OCI-LY1 (cell line): ENCODE results near the gene LRRC32.
A peak's percentile ranks its signal among the peaks of the same experiment; 100 is the strongest.

Experiments used
- H2AFZ ChIP-seq: fragments of 200-600 bp; sonication (generic), shearing (Covaris generic); 2 replicates; pipeline ENCODE4 v1.6.0; 2014; ENCODE audit warnings: antibody characterized with exemption, mild to moderate bottlenecking, low read length
- H3F3A ChIP-seq: fragments of 200-600 bp; sonication (generic), shearing (Covaris generic); 2 replicates; pipeline ENCODE4 v1.6.0; 2014; ENCODE audit warnings: mild to moderate bottlenecking, antibody characterized with exemption, low read length, moderate library complexity; ENCODE audit not compliant: insufficient read depth
- H3K27ac ChIP-seq: fragments of 200-600 bp; sonication (generic); 2 replicates; pipeline ENCODE4 v1.5.1; 2014; ENCODE audit warnings: low read length, mixed run types, mild to moderate bottlenecking, low read depth; ENCODE audit not compliant: poor library complexity, severe bottlenecking
- H3K27me3 ChIP-seq: fragments of 200-600 bp; sonication (generic); 2 replicates; pipeline ENCODE4 v1.6.0; 2014; ENCODE audit warnings: antibody characterized with exemption, mild to moderate bottlenecking, low read length, moderate library complexity; ENCODE audit not compliant: insufficient read depth
- H3K36me3 ChIP-seq: fragments of 200-600 bp; sonication (generic); 2 replicates; pipeline ENCODE4 v1.6.1; 2014; ENCODE audit warnings: mild to moderate bottlenecking, antibody characterized with exemption, low read length, moderate library complexity, mixed read lengths; ENCODE audit not compliant: insufficient read depth
- H3K4me1 ChIP-seq: fragments of 200-600 bp; sonication (generic); 2 replicates; pipeline ENCODE4 v1.5.1; 2014; ENCODE audit warnings: mild to moderate bottlenecking, low read length, moderate library complexity; ENCODE audit not compliant: insufficient read depth, severe bottlenecking
- H3K4me2 ChIP-seq: fragments of 200-600 bp; sonication (generic), shearing (Covaris generic); 2 replicates; pipeline ENCODE4 v1.6.1; 2014; ENCODE audit warnings: low read length
- H3K4me3 ChIP-seq: fragments of 200-600 bp; sonication (generic); 2 replicates; pipeline ENCODE4 v1.5.1; 2014; ENCODE audit warnings: low read length, low read depth, mild to moderate bottlenecking, mixed read lengths; ENCODE audit not compliant: poor library complexity, severe bottlenecking
- H3K79me2 ChIP-seq: fragments of 200-600 bp; shearing (Covaris generic); 2 replicates; pipeline ENCODE4 v1.6.1; 2016; ENCODE audit warnings: mixed run types, low read length, mixed read lengths; ENCODE audit not compliant: insufficient read depth
- H3K9ac ChIP-seq: fragments of 200-600 bp; sonication (generic), shearing (Covaris generic); 2 replicates; pipeline ENCODE4 v1.6.1; 2014; ENCODE audit warnings: mild to moderate bottlenecking, low read length, mixed read lengths
- H3K9me2 ChIP-seq: fragments of 200-600 bp; sonication (generic), shearing (Covaris generic); 2 replicates; pipeline ENCODE4 v1.6.1; 2014; ENCODE audit warnings: low read depth, mild to moderate bottlenecking, low read length, mixed read lengths
- H3K9me3 ChIP-seq: fragments of 200-600 bp; shearing (Covaris generic); 2 replicates; pipeline ENCODE4 v1.6.1; 2014; ENCODE audit warnings: low read length, mixed read lengths
- H4K20me1 ChIP-seq: fragments of 200-600 bp; sonication (generic), shearing (Covaris generic); 2 replicates; pipeline ENCODE4 v1.6.0; 2016; ENCODE audit warnings: mild to moderate bottlenecking, low read length; ENCODE audit not compliant: insufficient read depth
- CTCF ChIP-seq: fragments of 200-600 bp; sonication (generic), shearing (Covaris generic); IDR thresholded peaks from 2 replicates; pipeline ENCODE4 v1.5.1; 2017; ENCODE audit warnings: mild to moderate bottlenecking, antibody characterized with exemption, low read length, moderate library complexity, mixed read lengths
- EZH2 ChIP-seq: fragments of 200-600 bp; sonication (generic), shearing (Covaris generic); IDR thresholded peaks from 2 replicates; pipeline ENCODE4 v1.8.0; 2017; ENCODE audit warnings: borderline replicate concordance, mixed run types, mild to moderate bottlenecking, antibody characterized with exemption, low read length, moderate library complexity, mixed read lengths

The LRRC32 gene

GRCh38 chr11:76613901-76614300 lies 56.6 kb downstream of the LRRC32 start:
- TF ChIP-seq CTCF, result no peak
- no peak for TF ChIP-seq EZH2
- Histone ChIP-seq H3K4me1 (no peaks in the 10 kb centered on the region), H3F3A (no peaks in the 10 kb centered on the region), H3K4me2 (no peak overlapping the region), H3K79me2 (no peaks in the 10 kb centered on the region), H3K9ac (no peak overlapping the region), H3K9me2 (no peaks in the 10 kb centered on the region), H3K4me3 (no peak overlapping the region), H4K20me1 (no peaks in the 10 kb centered on the region), H2AFZ (no peak overlapping the region), H3K27me3 (no peaks in the 10 kb centered on the region), H3K36me3 (no peaks in the 10 kb centered on the region), H3K9me3 (no peaks in the 10 kb centered on the region), H3K27ac (no peak overlapping the region)

GRCh38 chr11:76612226-76612625 lies 58.3 kb downstream of the LRRC32 start:
- no peak for TF ChIP-seq CTCF
- TF ChIP-seq EZH2, result no peak
- no peak overlapping the region for H3K4me3 ChIP-seq
- no peaks in the 10 kb centered on the region for H3K4me1 ChIP-seq
- no peak overlapping the region for H3K4me2 ChIP-seq
- H3F3A ChIP-seq, result no peaks in the 10 kb centered on the region
- no peaks in the 10 kb centered on the region for H3K79me2 ChIP-seq
- no peak overlapping the region for H3K9ac ChIP-seq
- no peaks in the 10 kb centered on the region for H3K36me3 ChIP-seq
- no peak overlapping the region for H2AFZ ChIP-seq
- H3K27me3 ChIP-seq, result no peaks in the 10 kb centered on the region
- H3K9me3 ChIP-seq, result no peaks in the 10 kb centered on the region
- H4K20me1 ChIP-seq, result no peaks in the 10 kb centered on the region
- H3K27ac ChIP-seq, result no peak overlapping the region
- H3K9me2 ChIP-seq, result no peaks in the 10 kb centered on the region

GRCh38 chr11:76610871-76611475 lies 59.6 kb downstream of the LRRC32 start:
- no peaks in the 10 kb centered on the region for H3K27me3 ChIP-seq
- no peak overlapping the region for H2AFZ ChIP-seq
- no peak overlapping the region for H3K27ac ChIP-seq
- no peaks in the 10 kb centered on the region for H3F3A ChIP-seq
- no peaks in the 10 kb centered on the region for H3K9me3 ChIP-seq
- no peak overlapping the region for H3K4me3 ChIP-seq
- TF ChIP-seq EZH2 (no peak), CTCF (peak; percentile 19; the same call in 1 of the 2 replicates)
- no peaks in the 10 kb centered on the region for H3K4me1 ChIP-seq
- no peaks in the 10 kb centered on the region for H4K20me1 ChIP-seq
- H3K9ac ChIP-seq, result no peak overlapping the region
- no peaks in the 10 kb centered on the region for H3K36me3 ChIP-seq
- H3K79me2 ChIP-seq, result no peaks in the 10 kb centered on the region
- H3K4me2 ChIP-seq, result no peak overlapping the region
- no peaks in the 10 kb centered on the region for H3K9me2 ChIP-seq
